CD4-positive, alpha-beta memory T cell (primary cell): ENCODE data around the gene TMPRSS5. TPM values are rescaled to one million over a fixed set of nuclear protein-coding genes. Genes with fewer than 3 reads are reported as not detected.

Experiments
- CTCF ChIA-PET: fragments of 350-600 bp; sonication (Branson Sonifier 250); formaldehyde crosslinking; loops from one replicate; lab custom pipeline; 2021; ENCODE audit warnings: inconsistent platforms; ENCODE audit not compliant: partially characterized antibody; lab: Charles Lee
- POLR2A ChIA-PET: fragments of 350-600 bp; sonication (Branson Sonifier 250); formaldehyde crosslinking; loops from one replicate; lab custom pipeline; 2021; ENCODE audit not compliant: partially characterized antibody; lab: Charles Lee
- DNase-seq, 5 donors: peaks; one replicate each; pipeline versions ENCODE4 v3.0.0 to v3.0.0-alpha.2; 2020 to 2022; ENCODE audit warnings: mixed read lengths in 1 of 5
- H3K27ac ChIP-seq: one replicate; pipeline ENCODE4 v1.7.0; 2013; ENCODE audit warnings: low read depth, low read length
- H3K27me3 ChIP-seq: 2 replicates; pipeline ENCODE4 v1.7.0; 2013; ENCODE audit warnings: mild to moderate bottlenecking, low read length, moderate library complexity; ENCODE audit not compliant: insufficient read depth
- H3K36me3 ChIP-seq: 2 replicates; pipeline ENCODE4 v1.7.0; 2013; ENCODE audit warnings: mild to moderate bottlenecking, low read length, moderate library complexity; ENCODE audit not compliant: insufficient read depth
- H3K4me1 ChIP-seq: 2 replicates; pipeline ENCODE4 v1.7.0; 2013; ENCODE audit warnings: mild to moderate bottlenecking, low read length, moderate library complexity; ENCODE audit not compliant: insufficient read depth
- H3K4me3 ChIP-seq, 2 donors: one replicate each; pipeline ENCODE4 v1.7.0; 2013; ENCODE audit warnings: low read length in 2 of 2, mild to moderate bottlenecking in 1 of 2
- H3K9me3 ChIP-seq, 2 donors: one replicate each; pipeline ENCODE4 v1.7.0; 2013; ENCODE audit warnings: low read length in 2 of 2, control low read depth in 1 of 2; ENCODE audit not compliant: control insufficient read depth in 1 of 2
- H3K27ac Mint-ChIP-seq, 7 donors: one replicate each; pipeline ENCODE4 v1.8.0; 2020 to 2021; ENCODE audit warnings: mixed read lengths in 7 of 7, mild to moderate bottlenecking in 6 of 7, inconsistent platforms in 3 of 7, moderate library complexity in 3 of 7
- H3K27me3 Mint-ChIP-seq, 2 donors: one replicate each; pipeline ENCODE4 v1.8.0; 2020 to 2021; ENCODE audit warnings: mixed read lengths in 2 of 2
- H3K36me3 Mint-ChIP-seq, 2 donors: one replicate each; pipeline ENCODE4 v1.8.0; 2020 to 2021; ENCODE audit warnings: mixed read lengths in 2 of 2, inconsistent platforms in 1 of 2, mild to moderate bottlenecking in 1 of 2
- H3K4me1 Mint-ChIP-seq, 4 donors: one replicate each; pipeline ENCODE4 v1.8.0; 2020 to 2021; ENCODE audit warnings: mixed read lengths in 4 of 4, mild to moderate bottlenecking in 1 of 4
- H3K4me3 Mint-ChIP-seq, 8 donors: one replicate each; pipeline ENCODE4 v1.8.0; 2020 to 2021; ENCODE audit warnings: mixed read lengths in 8 of 8, mild to moderate bottlenecking in 7 of 8, moderate library complexity in 6 of 8, inconsistent platforms in 3 of 8
- H3K9me3 Mint-ChIP-seq, 8 donors: one replicate each; pipeline ENCODE4 v1.8.0; 2020 to 2021; ENCODE audit warnings: mixed read lengths in 8 of 8, mild to moderate bottlenecking in 5 of 8, inconsistent platforms in 3 of 8, moderate library complexity in 1 of 8
- intact Hi-C: fragments of 100-400 bp; cut with micrococcal nuclease; formaldehyde crosslinking; loops from one replicate; pipeline ENCODE4 v1.15.1; 2023
- polyA plus RNA-seq, 2 donors: library from polyadenylated mRNA; unstranded; fragments of 300-500 nt; fragmentation: Illumina TruSeq; gene quantifications; one replicate each; pipeline ENCODE4 v1.2.3, GENCODE V29; 2021
- total RNA-seq, 2 experiments: library from RNA; stranded (reverse); gene quantifications; one replicate each; pipeline ENCODE4 v1.2.3, GENCODE V29; 2021

TMPRSS5 gene
- total and polyA plus RNA-seq, 4 experiments from 2014 or later: 0.64 to 1.5 TPM; not detected in 2

DNA sequence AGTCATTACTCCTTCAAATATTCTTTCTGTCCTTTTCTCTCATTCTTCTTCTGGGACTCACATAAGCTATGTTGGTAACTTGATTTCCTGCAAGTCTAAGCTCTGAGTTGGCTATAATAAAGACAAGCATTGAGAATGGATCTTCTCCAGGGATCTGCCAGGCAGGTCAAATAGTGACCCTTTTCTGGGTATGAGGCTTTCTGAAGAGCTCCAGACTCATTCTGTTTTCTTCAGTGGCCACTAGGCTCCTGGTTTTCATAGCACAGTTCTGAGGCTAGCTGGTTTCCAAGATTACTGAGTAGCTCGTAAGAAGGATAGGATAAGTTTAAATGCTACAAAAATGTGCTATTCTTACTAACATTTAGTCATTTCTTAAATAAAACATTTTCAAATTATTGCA, 38.3 kb downstream of the TMPRSS5 start:
- Mint-ChIP-seq H3K27ac (no peak overlapping the region), H3K4me3 (no peak overlapping the region), H3K9me3 (peaks cover 2 to 22% (median 15%) of the 10 kb centered on the region in 8 donors), H3K36me3 (no peaks in the 10 kb centered on the region), H3K4me1 (no peaks in the 10 kb centered on the region), H3K27me3 (peaks cover 4% of the 10 kb centered on the region in 2 donors)
- H3K36me3 ChIP-seq: no peaks in the 10 kb centered on the region
- no peak overlapping the region for H3K4me3 ChIP-seq
- H3K27ac ChIP-seq: no peak overlapping the region
- no peak for DNase-seq
- H3K9me3 ChIP-seq: no peaks in the 10 kb centered on the region
- no peaks in the 10 kb centered on the region for H3K4me1 ChIP-seq
- ChIA-PET POLR2A (no interaction called here), CTCF (no interaction called here)
- H3K27me3 ChIP-seq: no peaks in the 10 kb centered on the region
- intact Hi-C loops: no loop called here

DNA sequence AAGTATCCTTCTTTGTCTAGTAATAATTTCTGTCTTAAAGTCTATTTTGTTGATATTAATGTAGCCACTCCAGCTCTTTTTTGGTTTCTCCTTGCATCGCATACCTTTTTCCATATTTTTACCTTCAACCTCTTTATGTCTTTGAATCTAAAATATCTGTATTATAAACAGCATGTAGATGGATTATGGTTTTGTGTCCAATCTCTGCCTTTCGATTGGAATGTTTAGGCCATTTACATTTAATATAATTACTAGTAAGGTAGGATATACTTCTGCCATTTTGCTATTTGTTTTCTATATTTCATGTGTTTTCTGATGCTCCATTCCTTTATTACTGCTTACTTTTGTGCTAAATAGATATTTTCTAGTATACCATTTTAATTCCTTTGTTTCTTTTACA, 39.5 kb downstream of the TMPRSS5 start:
- H3K4me1 ChIP-seq: no peaks in the 10 kb centered on the region
- Mint-ChIP-seq H3K36me3 (no peaks in the 10 kb centered on the region), H3K4me3 (no peak overlapping the region), H3K27me3 (peaks cover 4% of the 10 kb centered on the region in 2 donors), H3K4me1 (no peaks in the 10 kb centered on the region), H3K9me3 (peaks cover 2 to 22% (median 15%) of the 10 kb centered on the region in 8 donors), H3K27ac (no peak overlapping the region)
- DNase-seq: no peak
- ChIA-PET CTCF (no interaction called here), POLR2A (no interaction called here)
- H3K27me3 ChIP-seq: no peaks in the 10 kb centered on the region
- intact Hi-C loops: no loop called here
- no peaks in the 10 kb centered on the region for H3K9me3 ChIP-seq
- no peak overlapping the region for H3K4me3 ChIP-seq
- H3K27ac ChIP-seq: no peak overlapping the region
- H3K36me3 ChIP-seq: no peaks in the 10 kb centered on the region

DNA sequence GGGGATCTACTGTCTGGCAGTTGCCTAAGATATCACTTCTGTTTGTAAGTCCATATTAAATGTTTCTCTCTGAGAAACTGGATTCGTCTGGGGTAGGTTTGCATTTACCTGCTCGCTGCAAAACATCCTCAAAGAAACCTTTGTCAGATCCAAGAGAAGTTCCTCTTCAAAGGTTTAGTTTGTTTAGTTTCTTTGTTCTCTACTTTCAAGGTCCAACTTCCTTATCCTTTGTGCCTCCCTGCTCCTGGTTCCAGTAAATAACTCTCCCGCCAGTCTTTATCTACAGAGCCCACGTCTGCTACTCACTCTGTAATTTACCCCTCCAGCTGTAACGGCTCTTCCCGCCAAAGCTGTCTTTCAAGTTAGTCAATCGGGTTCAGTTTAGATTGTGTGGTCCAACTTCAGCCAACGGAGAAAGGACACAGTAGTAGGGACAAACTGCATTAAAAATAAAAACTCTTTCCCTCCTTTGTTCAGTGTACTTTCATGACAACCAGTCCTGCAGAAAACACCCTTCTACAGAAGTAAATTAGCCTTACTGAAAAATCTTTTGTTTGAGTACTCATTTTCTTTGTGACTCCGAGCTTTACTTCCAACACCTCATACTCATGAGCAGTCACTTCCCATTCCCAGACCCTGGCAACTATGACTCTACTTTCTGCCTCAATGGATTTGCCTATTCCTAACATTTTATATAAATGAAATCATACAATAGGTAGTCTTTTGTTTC, 41.0 kb downstream of the TMPRSS5 start:
- H3K27me3 Mint-ChIP-seq: peaks cover 4% of the 10 kb centered on the region in 2 donors
- H3K27me3 ChIP-seq: no peaks in the 10 kb centered on the region
- intact Hi-C loops: no loop called here
- POLR2A ChIA-PET: no interaction called here
- no peak for DNase-seq
- H3K4me3 Mint-ChIP-seq: no peak overlapping the region
- no peaks in the 10 kb centered on the region for H3K4me1 Mint-ChIP-seq
- H3K9me3 ChIP-seq: no peaks in the 10 kb centered on the region
- no peaks in the 10 kb centered on the region for H3K4me1 ChIP-seq
- H3K27ac ChIP-seq: no peak overlapping the region
- peaks cover 2 to 22% (median 15%) of the 10 kb centered on the region in 8 donors for H3K9me3 Mint-ChIP-seq
- H3K36me3 Mint-ChIP-seq: no peaks in the 10 kb centered on the region
- CTCF ChIA-PET: no interaction called here
- H3K4me3 ChIP-seq: no peak overlapping the region
- H3K27ac Mint-ChIP-seq: no peak overlapping the region
- no peaks in the 10 kb centered on the region for H3K36me3 ChIP-seq

DNA sequence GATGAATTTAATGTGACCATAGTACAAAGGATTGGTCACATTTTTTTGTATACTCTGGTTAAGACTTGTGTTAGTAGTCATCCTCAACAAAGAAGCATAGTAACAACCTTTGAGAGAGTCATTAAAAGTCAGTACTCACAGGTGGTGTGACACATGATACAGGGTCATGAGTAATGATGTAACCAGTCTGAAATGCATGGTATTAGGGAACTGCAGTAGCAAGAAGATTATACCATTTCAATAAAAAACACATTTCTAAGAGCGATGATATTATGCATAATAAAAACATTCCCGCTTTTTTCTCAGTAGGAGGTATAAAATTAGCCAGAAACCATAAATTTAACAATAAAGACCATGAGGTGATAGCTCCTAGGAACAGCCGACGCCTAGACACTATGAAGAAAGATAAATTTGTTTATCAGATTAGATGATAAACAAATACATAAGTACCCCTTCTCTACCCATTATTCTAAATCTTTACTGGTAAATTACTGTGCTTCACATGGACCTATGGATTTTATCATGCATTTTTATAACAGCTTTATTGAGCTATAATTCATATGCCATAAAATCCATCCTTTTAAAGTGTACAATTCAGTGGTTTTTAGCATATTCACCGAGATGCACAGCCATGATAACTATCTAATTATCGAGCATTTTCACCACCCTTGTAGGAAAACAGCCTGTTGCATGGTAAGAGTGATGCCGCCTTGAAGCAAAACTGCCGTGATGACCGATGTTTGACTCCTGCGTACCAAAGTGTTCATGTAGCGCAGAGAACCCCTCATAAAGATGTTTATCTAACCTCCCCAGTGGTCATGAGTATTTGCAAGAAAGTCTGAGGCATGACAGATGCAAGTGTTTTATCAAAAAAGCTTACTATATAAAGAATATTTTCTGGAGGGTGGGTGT, 41.8 kb downstream of the TMPRSS5 start:
- ChIA-PET POLR2A (no interaction called here), CTCF (no interaction called here)
- H3K27ac Mint-ChIP-seq: no peak overlapping the region
- no peaks in the 10 kb centered on the region for H3K9me3 ChIP-seq
- H3K36me3 Mint-ChIP-seq: no peaks in the 10 kb centered on the region
- no peak overlapping the region for H3K4me3 ChIP-seq
- no peaks in the 10 kb centered on the region for H3K4me1 ChIP-seq
- no peak overlapping the region for H3K27ac ChIP-seq
- no peaks in the 10 kb centered on the region for H3K27me3 ChIP-seq
- H3K9me3 Mint-ChIP-seq: peaks cover 2 to 24% (median 15%) of the 10 kb centered on the region in 8 donors
- no peaks in the 10 kb centered on the region for H3K4me1 Mint-ChIP-seq
- H3K36me3 ChIP-seq: no peaks in the 10 kb centered on the region
- H3K27me3 Mint-ChIP-seq: peaks cover 4% of the 10 kb centered on the region in 2 donors
- no peak overlapping the region for H3K4me3 Mint-ChIP-seq
- intact Hi-C loops: no loop called here
- no peak for DNase-seq

DNA sequence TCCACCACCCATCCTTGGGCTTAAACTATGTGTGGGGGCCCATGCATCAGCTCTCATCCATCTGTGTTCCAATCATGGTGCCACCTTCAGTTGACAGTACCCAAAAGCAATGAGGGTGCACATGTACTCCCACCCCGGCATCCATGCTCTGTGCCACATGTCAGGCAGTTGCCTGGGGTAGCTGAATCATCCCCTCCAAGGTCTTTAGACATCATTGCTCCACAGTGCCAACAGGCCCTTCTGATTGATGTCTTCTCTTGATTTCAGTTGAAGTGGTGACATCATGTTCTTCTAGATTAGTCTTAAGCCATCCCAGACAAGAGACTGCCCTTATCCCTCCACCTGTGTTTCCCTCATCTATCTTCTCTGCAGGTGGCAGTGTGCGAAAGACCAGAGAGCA, 42.5 kb downstream of the TMPRSS5 start:
- Histone ChIP-seq H3K4me1 (no peaks in the 10 kb centered on the region), H3K27ac (no peak overlapping the region), H3K9me3 (no peaks in the 10 kb centered on the region), H3K36me3 (no peaks in the 10 kb centered on the region), H3K27me3 (no peaks in the 10 kb centered on the region), H3K4me3 (no peak overlapping the region)
- peaks cover 0 to 24% (median 15%) of the 10 kb centered on the region in 8 donors for H3K9me3 Mint-ChIP-seq
- peaks cover under 1% of the 10 kb centered on the region in 2 donors for H3K27me3 Mint-ChIP-seq
- DNase-seq: no peak
- intact Hi-C loops: no loop called here
- ChIA-PET CTCF (no interaction called here), POLR2A (no interaction called here)
- H3K4me1 Mint-ChIP-seq: no peaks in the 10 kb centered on the region
- no peak overlapping the region for H3K4me3 Mint-ChIP-seq
- H3K27ac Mint-ChIP-seq: no peak overlapping the region
- H3K36me3 Mint-ChIP-seq: no peaks in the 10 kb centered on the region

DNA sequence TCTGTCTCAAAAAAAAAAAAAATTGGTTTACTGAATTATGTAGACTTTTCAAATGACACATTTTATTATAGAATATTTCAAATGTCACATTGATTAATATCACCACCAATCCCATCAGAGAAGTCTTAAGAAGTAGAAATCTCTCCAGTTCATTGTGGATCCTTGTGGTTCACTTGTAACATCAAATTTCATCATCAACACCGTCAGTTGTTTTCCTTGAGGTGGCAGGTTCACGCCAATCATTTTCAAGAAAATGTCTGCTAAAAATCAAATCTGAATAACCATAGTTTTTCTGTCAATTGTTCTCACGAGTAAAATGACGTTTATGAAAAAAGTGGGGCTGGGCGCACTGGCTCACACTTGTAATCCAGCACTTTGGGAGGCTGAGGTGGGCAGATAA, 50.3 kb downstream of the TMPRSS5 start:
- Histone ChIP-seq H3K27ac (no peak overlapping the region), H3K9me3 (no peaks in the 10 kb centered on the region), H3K27me3 (no peaks in the 10 kb centered on the region), H3K4me3 (no peak overlapping the region), H3K4me1 (no peaks in the 10 kb centered on the region), H3K36me3 (no peaks in the 10 kb centered on the region)
- Mint-ChIP-seq H3K36me3 (no peaks in the 10 kb centered on the region), H3K27me3 (peaks cover 0 to 6% of the 10 kb centered on the region in 2 donors), H3K27ac (no peak overlapping the region), H3K4me3 (no peak overlapping the region), H3K9me3 (peaks cover 0 to 14% (median 3%) of the 10 kb centered on the region in 8 donors), H3K4me1 (no peaks in the 10 kb centered on the region)
- ChIA-PET POLR2A (no interaction called here), CTCF (no interaction called here)
- DNase-seq: no peak
- intact Hi-C loops: no loop called here

DNA sequence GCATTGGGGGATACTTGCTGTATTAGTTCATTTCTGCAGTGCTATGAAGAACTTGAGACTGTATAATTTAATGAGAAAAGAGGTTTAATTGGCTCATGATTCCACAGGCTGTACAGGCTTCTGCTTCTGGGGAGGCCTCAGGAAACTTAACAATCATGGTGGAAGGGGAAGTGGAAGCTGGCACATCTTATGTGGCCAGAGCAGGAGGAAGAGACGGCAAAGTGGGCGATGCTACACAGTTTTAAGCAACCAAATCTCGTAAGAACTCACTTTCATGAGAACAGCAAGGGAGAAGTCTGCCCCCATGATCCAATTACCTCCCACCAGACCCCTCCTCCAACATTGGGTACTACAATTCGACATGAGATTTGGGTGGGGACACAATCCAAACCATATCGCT, 55.1 kb downstream of the TMPRSS5 start:
- no peaks in the 10 kb centered on the region for H3K36me3 ChIP-seq
- no peak overlapping the region for H3K4me3 ChIP-seq
- H3K36me3 Mint-ChIP-seq: no peaks in the 10 kb centered on the region
- H3K4me1 ChIP-seq: no peaks in the 10 kb centered on the region
- no peaks in the 10 kb centered on the region for H3K27me3 ChIP-seq
- H3K4me1 Mint-ChIP-seq: no peaks in the 10 kb centered on the region
- no peak overlapping the region for H3K27ac ChIP-seq
- intact Hi-C loops: no loop called here
- ChIA-PET POLR2A (no interaction called here), CTCF (no interaction called here)
- H3K27ac Mint-ChIP-seq: no peak overlapping the region
- H3K9me3 Mint-ChIP-seq: peaks cover 0 to 15% (median 3%) of the 10 kb centered on the region in 8 donors
- no peaks in the 10 kb centered on the region for H3K9me3 ChIP-seq
- H3K4me3 Mint-ChIP-seq: no peak overlapping the region
- no peak for DNase-seq
- H3K27me3 Mint-ChIP-seq: peaks cover 3 to 11% of the 10 kb centered on the region in 2 donors
